HUES64 (cell line): ENCODE results near the gene FTCD.
"Not testable (repeated sequence)": the region's sequence is repeated elsewhere in the genome, so short reads cannot be mapped to it uniquely, and the experiment has no call there.

ENCODE experiments used
- H3K27ac ChIP-seq: 2 replicates; pipeline ENCODE4 v1.7.0; 2013; ENCODE audit warnings: low read depth, low read length, inconsistent platforms
- H3K27me3 ChIP-seq: 2 replicates; pipeline ENCODE4 v1.6.1; 2013; ENCODE audit warnings: mild to moderate bottlenecking, low read length; ENCODE audit not compliant: insufficient read depth
- H3K36me3 ChIP-seq: 2 replicates; pipeline ENCODE4 v1.6.1; 2013; ENCODE audit warnings: mild to moderate bottlenecking, low read length; ENCODE audit not compliant: insufficient read depth
- H3K4me1 ChIP-seq: 2 replicates; pipeline ENCODE4 v1.6.1; 2013; ENCODE audit warnings: mild to moderate bottlenecking, low read length, moderate library complexity; ENCODE audit not compliant: insufficient read depth
- H3K4me3 ChIP-seq: 2 replicates; pipeline ENCODE4 v1.5.1; 2013; ENCODE audit warnings: mild to moderate bottlenecking, low read length, moderate library complexity
- H3K9ac ChIP-seq: 2 replicates; pipeline ENCODE4 v1.6.1; 2013; ENCODE audit warnings: mild to moderate bottlenecking, low read depth, low read length
- H3K9me3 ChIP-seq: 2 replicates; pipeline ENCODE4 v1.6.1; 2013; ENCODE audit warnings: low read depth, low read length; ENCODE audit not compliant: insufficient read depth
- WGBS: fragments of 150-250, 120-280 bp; methylation state at CpG from one replicate; pipeline ENCODE4 v1.1.7; 2013; ENCODE audit warnings: missing lambda C conversion rate; 5-methylcytosine and 5-hydroxymethylcytosine counted together

Gene FTCD

DNA sequence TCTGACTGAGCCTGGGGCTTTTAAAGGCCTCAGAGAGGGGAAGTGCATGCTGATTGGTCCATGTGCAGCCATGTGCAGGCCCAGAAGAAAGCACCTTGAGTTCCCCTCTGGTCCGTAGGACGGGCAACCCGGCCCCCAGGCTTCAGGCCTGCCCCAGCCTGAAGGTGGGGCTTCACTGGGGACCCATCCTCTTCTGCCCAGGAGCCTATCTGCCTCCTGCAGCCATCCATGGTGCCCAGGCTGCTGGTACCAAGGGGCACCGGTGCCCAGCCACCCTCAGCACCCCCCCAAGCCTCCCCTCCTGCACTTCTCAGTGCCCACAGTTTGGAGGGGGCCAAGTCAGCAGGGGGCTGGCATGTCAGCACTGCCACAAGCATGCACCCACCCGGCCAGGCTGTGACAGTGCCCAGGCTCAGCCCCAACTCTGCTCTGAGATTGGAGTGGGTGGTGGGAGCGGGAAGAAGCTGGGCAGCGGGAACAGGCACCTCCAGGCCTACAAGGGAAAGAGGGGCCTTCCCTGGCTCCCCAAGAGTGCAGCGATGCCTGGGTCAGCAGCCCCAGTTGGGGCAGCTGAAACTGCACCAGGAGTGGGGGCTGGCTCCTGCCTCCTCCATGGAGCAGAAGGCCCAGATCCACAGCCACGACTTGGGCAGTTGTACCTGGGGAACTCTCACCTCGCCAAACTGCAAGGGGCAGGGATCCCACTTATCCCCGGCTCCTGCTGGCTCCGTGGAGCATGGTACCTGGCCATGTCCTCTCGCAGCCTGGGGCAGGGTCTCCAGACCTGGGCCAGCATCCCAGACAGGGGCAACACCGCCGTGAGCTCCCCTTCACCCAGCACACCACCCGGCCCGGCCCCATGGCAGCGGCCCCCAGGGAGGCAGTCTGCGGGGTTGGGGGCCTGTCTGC, 45.8 kb downstream of the FTCD start:
- Histone ChIP-seq H3K4me3 (no peak overlapping the region), H3K9ac (no peak overlapping the region), H3K27me3 (no peaks in the 10 kb centered on the region), H3K4me1 (peaks cover 4% of the 10 kb centered on the region; the same call in 1 of the 2 replicates), H3K9me3 (peaks cover 27% of the 10 kb centered on the region), H3K36me3 (peaks cover 21% of the 10 kb centered on the region), H3K27ac (no peak overlapping the region)
- WGBS, result 94% methylated on average over 19 of the region's 19 CpGs

DNA sequence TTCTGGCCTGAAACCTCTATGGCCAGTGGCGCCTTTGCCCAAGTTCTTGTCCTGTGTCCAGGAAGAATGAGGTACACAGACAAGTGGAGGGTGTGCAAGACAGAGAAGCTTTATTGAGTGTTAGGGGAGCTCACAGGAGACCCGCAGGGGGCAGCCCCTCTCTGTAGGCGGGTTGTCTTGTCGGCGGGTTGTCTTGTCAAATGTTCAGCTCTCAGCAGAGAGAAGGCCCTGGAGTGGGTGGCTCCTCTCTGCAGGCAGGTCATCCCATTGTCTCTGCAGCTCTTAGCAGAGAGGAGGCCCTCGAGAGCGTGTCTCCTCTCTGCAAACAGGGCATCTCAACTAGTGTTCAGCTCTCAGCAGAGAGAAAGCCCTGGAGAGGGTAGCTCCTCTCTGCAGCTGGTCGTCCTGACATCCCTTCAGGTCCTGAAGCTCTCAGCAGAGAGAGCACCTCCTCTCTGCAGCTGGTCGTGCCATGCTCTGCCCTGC, 46.5 kb downstream of the FTCD start:
- no peak overlapping the region for H3K9ac ChIP-seq
- peaks cover 31% of the 10 kb centered on the region for H3K9me3 ChIP-seq
- 91% methylated on average over 9 of the region's 9 CpGs for WGBS
- H3K27ac ChIP-seq, result no peak overlapping the region
- no peak overlapping the region for H3K4me3 ChIP-seq
- peaks cover 4% of the 10 kb centered on the region; the same call in 1 of the 2 replicates for H3K4me1 ChIP-seq
- H3K36me3 ChIP-seq, result peaks cover 17% of the 10 kb centered on the region
- H3K27me3 ChIP-seq, result no peaks in the 10 kb centered on the region

DNA sequence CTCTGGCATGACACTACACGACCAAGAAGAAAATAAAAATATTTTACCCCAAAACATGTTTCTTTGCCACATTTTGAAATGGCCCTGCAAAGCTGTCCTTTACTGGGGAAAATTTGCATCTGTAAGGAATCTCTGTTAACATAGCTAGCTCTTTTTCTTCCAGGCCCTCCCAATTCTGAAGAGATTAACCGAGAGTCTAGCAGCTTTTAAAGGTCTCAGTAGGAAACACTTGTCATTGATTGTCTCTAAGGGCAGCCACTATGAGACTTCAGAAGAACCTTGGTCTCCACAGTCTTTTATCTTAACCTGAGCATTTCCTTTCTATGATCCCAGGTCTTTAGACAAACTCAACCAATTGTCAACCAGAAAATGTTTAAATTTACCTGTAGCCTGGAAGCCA, 48.0 kb downstream of the FTCD start:
- not testable (repeated sequence) for H3K36me3 ChIP-seq, H3K4me3 ChIP-seq, H3K9ac ChIP-seq, H3K4me1 ChIP-seq, H3K27me3 ChIP-seq
- peaks cover 35% of the 10 kb centered on the region for H3K9me3 ChIP-seq
- WGBS, result 4% methylated on average over 2 of the region's 2 CpGs
- peak overlapping the region; percentile 51; the same call in 1 of the 2 replicates for H3K27ac ChIP-seq

DNA sequence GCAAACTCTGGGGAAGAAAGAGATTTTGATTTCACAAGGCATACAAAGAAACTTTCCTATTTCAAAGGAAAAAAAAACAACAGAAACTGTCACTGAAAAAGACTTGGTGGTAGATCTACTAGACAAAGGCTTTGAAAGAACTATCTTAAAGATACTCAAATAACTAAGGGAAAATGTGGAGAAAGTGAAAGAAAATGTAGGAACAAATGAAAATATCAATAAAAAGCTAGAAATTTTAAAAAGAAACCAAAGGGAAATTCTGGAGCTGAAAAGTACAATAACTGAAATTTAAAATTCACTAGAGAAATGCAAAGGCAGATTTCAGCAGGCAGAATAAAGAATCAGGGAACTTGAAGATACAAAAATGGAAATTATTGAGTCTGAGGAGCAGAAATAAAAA, 51.3 kb downstream of the FTCD start:
- Histone ChIP-seq H3K27ac (no peak overlapping the region), H3K4me3 (no peak overlapping the region), H3K9me3 (peaks cover 42% of the 10 kb centered on the region), H3K27me3 (peaks cover 9% of the 10 kb centered on the region), H3K4me1 (peaks cover 4% of the 10 kb centered on the region; the same call in 1 of the 2 replicates), H3K36me3 (no peaks in the 10 kb centered on the region), H3K9ac (no peak overlapping the region)

DNA sequence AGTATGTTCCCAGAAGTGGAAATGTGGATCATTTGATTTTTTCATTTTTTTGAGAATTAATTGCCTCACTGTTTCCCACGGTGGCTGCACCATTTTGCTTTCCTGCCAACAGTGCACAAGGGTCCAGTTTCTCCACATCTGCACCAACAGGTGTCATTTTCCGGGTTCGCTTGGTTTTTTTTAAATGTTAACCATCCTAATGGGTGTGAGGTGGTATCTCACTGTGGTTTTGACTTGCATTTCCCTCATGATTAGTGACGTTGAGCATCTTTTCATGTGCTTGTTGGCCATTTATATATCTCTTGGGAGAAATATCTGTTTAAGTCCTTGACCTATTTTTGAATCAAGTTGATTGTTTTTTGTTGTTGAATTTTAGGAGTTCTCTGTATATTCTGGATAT, 54.5 kb downstream of the FTCD start:
- peaks cover 20% of the 10 kb centered on the region for H3K27me3 ChIP-seq
- H3K4me3 ChIP-seq, result no peak overlapping the region
- H3K4me1 ChIP-seq, result no peaks in the 10 kb centered on the region
- no peak overlapping the region for H3K9ac ChIP-seq
- peaks cover 28% of the 10 kb centered on the region for H3K9me3 ChIP-seq
- H3K36me3 ChIP-seq, result no peaks in the 10 kb centered on the region
- H3K27ac ChIP-seq, result no peak overlapping the region
- WGBS, result 98% methylated on average over 4 of the region's 4 CpGs

DNA sequence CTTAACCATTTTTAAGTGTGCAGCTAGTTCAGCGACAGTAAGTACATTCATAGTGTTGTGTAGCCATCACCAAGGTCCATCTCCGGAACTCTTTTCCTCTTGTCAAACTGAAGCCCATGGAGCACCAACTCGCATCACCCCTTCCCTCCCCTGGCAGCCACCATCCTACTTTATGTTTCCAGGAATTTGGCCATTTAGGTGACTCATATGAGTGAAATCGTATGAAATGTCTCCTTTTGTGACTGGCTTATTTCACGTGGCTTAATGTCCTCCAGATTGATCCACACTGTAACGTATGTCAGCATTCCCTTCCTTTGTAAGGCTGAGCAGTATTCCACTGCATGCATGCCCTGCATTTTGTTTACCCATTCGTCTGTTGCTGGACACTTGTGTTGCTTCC, 55.0 kb downstream of the FTCD start:
- Histone ChIP-seq H3K4me1 (no peaks in the 10 kb centered on the region), H3K36me3 (no peaks in the 10 kb centered on the region), H3K9me3 (peaks cover 23% of the 10 kb centered on the region), H3K9ac (no peak overlapping the region), H3K4me3 (no peak overlapping the region; the same call in 1 of the 2 replicates), H3K27me3 (peaks cover 20% of the 10 kb centered on the region), H3K27ac (no peak overlapping the region)
- WGBS, result 96% methylated on average over 7 of the region's 7 CpGs

DNA sequence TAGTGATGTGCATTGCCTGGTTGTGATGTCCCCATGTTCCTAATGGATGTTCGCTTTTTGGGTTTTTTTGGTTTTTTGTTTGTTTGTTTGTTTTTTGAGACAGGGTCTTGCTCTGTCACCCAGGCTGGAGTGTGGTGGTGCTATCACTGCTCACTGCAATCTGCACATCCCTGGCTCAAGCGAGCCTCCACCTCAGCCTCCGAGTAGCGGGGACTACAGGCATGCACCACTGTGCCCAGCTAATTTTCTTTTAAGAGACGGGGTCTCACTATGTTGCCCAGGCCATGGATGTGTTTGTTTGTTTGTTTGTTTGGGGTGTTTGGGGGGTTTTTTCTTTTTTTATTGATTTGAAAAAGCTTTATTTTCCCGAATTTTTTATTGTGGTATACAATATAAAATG, 55.4 kb downstream of the FTCD start:
- Histone ChIP-seq H3K27ac (no peak overlapping the region), H3K9me3 (peaks cover 22% of the 10 kb centered on the region; the same call in 1 of the 2 replicates), H3K27me3 (peaks cover 20% of the 10 kb centered on the region), H3K9ac (no peak overlapping the region), H3K4me1 (no peaks in the 10 kb centered on the region), H3K4me3 (peak overlapping the region; percentile 40), H3K36me3 (no peaks in the 10 kb centered on the region)
- 95% methylated on average over 5 of the region's 6 CpGs for WGBS

DNA sequence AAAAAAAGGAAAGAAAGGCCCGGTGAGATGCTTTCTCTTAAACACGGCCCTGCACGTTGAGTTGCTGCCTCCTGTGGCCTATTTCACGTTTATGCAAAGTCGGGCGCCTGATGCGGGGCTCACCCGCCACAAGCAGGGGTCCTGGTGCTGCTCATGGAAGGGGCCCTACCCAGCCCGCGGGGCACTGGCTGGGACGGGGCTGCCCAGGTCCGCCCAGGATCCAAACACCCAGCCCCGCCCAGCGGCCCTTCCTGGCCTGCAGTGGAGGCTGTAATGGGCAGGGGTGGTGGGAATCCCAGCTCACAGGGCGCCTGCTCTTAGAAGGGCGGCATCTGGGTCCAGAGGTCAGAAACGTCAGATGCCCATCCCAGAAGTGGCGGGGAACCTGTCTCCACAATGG, 55.9 kb downstream of the FTCD start:
- Histone ChIP-seq H3K9me3 (peaks cover 17% of the 10 kb centered on the region; the same call in 1 of the 2 replicates), H3K27ac (no peak overlapping the region), H3K4me1 (no peaks in the 10 kb centered on the region), H3K9ac (no peak overlapping the region), H3K4me3 (peak overlapping the region; percentile 40), H3K27me3 (peaks cover 20% of the 10 kb centered on the region), H3K36me3 (no peaks in the 10 kb centered on the region)
- 39% methylated on average over 18 of the region's 18 CpGs for WGBS

DNA sequence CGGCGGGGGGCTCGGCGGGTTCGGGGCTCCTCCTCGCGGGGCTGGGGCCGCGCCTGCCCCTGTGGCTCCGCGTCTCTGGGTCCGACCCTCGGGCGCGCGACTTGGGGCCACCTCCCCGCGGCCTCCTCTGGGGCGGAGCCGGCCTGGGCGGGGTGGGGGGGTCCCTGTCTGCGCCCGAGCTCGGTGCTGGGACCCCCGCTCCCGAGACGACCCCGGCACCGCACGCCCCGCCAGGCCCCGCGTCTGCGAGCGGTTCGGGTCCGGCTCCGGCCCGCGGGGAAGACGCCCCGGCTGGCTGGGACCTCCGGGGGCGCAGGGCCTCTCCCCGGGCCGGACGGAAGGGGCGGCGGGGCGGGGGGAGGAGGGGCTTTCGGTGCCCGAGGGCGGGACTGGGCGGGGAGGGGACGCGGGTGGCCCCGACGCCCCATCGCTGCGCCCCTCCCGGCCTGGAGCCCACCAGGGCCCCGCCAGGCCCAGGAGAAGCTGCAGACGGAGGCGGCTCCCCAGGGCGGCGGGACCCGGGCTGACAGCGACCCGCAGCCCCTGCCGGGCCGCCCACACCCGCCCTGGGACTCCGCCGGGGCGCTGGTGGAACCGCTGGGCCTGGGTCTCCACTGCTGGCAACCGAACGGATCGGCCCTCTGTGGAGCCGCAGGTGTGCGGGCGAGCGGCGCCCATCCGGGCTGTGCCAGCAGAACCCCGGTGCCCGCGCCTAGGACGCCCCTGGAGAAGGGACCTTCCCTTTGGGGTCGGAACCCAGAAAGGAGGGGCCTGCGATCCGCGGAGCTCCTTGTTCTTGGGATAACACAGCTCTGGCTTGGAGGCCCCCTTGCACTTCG, 56.9 kb downstream of the FTCD start:
- H3K9ac ChIP-seq, result no peak overlapping the region

DNA sequence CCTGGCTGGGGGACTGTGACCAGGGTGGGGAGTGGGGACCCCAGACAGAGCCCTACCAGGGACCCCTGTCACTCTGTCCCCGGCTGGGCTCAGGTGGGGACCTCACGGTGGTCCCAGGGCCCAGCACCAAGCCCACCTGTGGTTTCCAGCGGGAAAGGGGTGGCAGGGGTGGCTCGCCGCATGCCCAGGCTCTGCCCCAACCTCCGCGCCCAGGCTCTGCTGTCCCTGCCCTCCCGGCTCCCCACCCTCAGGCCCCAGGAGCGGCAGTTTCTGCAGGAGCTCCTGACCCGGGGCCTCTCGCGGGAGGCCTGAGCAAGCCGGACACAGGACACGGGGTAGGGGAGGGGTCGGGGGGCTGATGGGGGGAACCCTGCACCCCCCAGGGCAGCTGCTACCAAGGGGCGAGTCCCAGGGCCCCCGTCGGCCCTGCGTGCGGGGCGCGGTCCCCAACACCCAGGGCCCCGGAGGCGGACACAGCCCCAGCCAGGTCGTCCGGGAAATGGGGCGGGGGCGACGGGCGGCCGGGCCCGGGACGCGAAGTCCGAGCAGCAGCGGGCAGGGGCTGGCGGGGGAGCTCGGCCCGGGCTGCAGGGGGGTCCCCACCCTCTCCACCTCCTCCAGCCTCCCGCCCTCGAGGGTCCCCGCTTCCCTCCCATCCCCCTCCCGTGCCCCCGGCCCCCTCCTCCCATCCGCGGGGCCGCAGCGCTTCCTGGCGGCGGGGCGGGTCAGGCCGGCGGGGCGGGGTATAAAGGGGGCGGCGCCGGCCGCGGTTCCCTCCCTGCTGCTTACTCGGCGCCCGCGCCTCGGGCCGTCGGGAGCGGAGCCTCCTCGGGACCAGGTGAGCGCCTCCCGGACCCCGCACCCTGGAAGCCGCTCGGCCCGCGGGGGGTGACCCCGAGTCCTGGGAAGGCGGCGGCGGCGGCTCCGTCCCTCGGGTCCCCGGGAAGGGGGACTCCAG, 57.8 kb downstream of the FTCD start, which contains the start of gene COL6A2:
COL6A2 (plus strand) TSS at position 777 of the 958 bp plus-strand sequence.
- peaks cover 20% of the 10 kb centered on the region for H3K27me3 ChIP-seq
- no peaks in the 10 kb centered on the region for H3K4me1 ChIP-seq
- no peak within 1 kb of the TSS for H3K9ac ChIP-seq
- WGBS, result 6% methylated on average over 80 of the region's 83 CpGs
- no peaks in the 10 kb centered on the region for H3K36me3 ChIP-seq
- H3K27ac ChIP-seq, result no peak within 1 kb of the TSS
- H3K4me3 ChIP-seq, result peak within 1 kb of the TSS; percentile 62
- H3K9me3 ChIP-seq, result peaks cover 22% of the 10 kb centered on the region

More for the DNA sequence above, 56.9 kb downstream of the FTCD start:
- no peaks in the 10 kb centered on the region for H3K4me1 ChIP-seq
- H3K4me3 ChIP-seq, result peak overlapping the region; percentile 62
- H3K27me3 ChIP-seq, result peaks cover 20% of the 10 kb centered on the region
- no peaks in the 10 kb centered on the region for H3K36me3 ChIP-seq
- peaks cover 16% of the 10 kb centered on the region for H3K9me3 ChIP-seq
- WGBS, result under 1% methylated on average over 94 of the region's 94 CpGs
- H3K27ac ChIP-seq, result no peak overlapping the region
